Stimulated activated CD8-positive, alpha-beta memory T cell treated with anti-CD3 and anti-CD28 coated beads, Interleukin-12 subunit alpha, Interleukin-12 subunit beta, amount 100 ng/mL, for 24 hours (primary cell): ENCODE results near the gene SMIM5.

ENCODE experiments used
- DNase-seq: peaks from one replicate; pipeline ENCODE4 v3.0.0-alpha.2; 2020; ENCODE audit errors: extremely low read depth

Gene SMIM5

DNA sequence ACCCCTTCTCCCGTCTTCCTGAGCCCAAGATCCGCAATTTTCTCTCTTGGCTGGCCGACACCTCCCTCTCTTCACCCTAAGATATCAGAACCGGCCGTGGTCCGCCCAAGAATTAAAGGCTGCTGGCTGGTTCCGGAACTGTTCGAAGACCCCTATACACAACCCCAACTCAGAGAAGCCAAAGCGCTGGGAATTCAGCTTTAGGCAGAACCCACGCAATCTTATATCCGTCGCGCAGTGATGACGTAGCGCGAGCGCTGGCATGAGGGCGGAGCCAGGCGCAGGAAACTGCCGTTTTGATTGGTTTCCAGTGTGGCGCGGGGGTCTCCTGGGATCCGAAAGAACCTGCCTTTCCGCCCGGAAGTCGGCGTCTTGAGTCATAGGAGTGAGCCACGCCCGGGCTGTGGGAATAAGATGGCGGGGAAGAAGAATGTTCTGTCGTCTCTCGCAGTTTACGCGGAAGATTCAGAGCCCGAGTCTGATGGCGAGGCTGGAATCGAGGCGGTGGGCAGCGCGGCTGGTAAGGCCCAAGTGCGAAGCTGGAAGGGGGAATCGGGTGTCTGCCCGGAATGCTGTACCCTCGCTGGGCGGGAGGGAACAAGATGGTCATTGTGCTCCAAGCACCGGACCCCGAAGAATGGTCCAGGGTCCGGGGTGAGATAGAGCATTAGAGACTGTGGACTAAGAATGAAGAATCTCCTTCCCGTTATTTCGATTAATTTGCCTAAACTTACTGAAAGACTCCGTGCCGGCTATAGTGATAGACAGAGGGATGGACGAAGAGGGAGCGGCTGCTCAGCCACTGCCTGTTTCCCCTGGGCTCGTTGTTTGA lies 33.9 kb downstream of the SMIM5 start, which contains the start of the genes RECQL5 and SAP30BP:
Gene RECQL5, minus strand, starts transcription at position 196 of the 832 bp plus-strand sequence. CDS start 597 bp downstream, outside the sequence.
Gene SAP30BP, plus strand, starts transcription at position 380 of the 832 bp plus-strand sequence. Its CDS starts 35 bp downstream, at position 415.
- peak; percentile 91 for DNase-seq

- no peak for DNase-seq
Measured at GRCh38 chr17:75667825-75668224, 34.6 kb downstream of the SMIM5 start.

DNA sequence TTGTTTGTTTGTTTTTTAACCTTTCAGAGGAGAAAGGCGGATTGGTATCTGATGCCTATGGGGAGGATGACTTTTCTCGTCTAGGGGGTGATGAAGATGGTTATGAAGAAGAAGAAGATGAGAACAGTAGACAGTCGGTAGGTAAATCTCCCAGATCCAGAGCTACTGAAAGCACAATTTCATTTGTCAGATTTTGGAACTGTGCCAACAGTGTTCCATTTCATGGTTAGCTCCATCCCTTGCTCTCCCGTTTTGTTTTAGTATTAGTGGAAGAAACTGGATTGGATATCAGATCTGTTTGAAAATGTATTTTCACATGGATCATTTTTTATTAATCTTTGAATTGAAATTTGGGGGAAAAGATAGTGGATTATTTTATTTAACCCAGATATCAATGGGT lies 35.3 kb downstream of the SMIM5 start:
- DNase-seq, result no peak

DNA sequence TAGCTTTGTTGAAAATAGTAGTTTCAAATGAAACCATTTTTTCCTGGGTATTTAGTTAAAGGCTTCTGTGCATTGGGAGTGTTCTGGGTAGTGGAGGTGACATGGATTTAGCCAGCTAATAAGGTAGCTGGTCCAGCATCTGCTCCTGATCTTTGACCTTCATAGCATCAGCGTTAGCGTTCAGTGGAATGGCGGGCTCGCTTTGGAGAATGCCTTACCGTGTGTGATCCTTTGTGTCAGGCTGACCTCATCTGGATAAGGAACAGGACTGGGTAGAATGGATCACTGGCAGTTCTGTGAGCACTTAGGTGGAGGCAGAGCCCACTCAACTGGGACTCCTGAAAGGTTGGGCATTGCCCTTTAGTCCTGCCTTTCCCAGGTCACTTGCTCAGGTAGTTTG lies 37.6 kb downstream of the SMIM5 start:
- no peak for DNase-seq

DNA sequence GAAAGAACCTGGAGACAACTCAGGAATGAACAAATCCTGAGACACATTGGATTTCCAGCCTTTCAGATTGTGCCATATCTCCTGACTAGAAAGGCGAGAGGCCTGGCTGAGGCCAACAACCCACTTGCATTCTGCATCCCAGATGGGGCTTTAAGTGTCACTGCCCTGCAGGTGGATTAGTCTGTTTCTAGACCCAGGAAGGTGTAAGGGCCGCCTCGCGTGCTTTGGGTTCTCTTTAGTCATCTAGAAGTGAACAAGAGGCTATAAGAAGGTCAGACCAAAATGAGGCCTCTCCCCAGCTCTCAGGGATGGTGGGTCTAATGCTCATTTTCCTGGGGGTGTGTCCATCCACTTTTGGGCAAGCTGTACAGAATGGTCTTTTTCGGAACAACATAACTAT lies 38.8 kb downstream of the SMIM5 start:
- DNase-seq, result no peak

DNA sequence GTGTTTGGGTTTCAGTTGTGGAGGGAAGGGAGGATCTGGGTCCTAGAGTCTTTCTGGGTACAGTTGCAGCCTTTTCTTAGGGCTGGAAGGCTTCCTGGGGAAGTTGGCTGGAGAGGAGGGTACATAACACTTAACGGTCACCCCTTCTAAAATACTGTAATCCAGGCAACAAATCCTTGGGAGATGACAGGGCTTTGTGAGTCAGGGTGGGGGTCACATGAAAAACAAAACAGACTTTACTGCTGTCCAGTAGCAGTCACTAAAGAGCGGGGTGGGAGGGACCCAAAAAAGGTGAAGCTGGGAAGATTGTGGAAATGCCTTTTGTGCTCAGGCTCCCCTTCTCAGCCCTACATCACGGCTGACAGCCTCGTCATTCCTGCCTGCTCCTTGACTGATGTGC lies 40.3 kb downstream of the SMIM5 start:
- no peak for DNase-seq

DNA sequence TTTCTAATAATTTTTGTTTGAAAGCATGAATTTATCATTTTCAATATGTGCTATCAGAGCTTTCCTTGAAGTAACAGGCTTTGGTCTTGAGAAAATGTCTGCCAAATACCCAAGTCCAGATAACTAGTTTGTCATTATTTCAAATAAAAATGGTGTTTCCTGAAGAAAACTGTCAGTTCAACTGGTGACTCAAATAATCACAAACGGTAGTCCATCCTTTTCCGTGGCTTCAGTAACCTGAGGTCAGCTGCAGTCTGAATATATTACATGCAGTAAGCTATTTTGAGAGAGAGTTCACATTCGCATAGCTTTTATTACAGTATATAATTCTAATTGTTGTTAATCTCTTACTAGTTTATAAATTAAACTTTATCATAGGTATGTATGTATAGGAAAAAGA lies 43.2 kb downstream of the SMIM5 start:
- DNase-seq, result no peak

DNA sequence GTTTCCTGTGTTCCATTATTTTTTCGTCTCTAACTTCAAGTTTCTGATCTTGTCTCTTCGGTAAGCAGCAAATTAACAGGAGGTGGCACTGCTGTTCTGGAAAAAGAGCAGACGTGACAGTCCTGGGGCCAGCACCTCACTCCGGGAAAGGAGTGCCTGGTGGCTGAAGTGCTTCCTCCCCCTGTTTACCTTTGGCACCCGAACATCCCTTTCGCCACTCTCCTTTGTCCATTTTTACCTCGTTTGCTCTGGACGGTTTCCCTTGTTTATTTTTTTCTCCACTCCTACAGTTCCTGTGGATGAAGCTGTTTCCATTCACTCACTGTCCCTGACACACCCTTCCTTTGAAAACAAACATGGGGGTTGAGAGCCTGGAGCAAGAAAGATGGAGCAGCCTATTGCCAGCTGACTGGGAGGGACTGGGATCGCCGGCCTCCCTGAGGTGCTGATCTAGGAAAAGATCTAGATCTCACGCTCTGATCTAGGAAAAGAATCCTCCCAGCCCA lies 46.5 kb downstream of the SMIM5 start:
- no peak for DNase-seq

GRCh38 chr17:75680431-75680830 lies 47.2 kb downstream of the SMIM5 start:
- DNase-seq, result no peak

DNA sequence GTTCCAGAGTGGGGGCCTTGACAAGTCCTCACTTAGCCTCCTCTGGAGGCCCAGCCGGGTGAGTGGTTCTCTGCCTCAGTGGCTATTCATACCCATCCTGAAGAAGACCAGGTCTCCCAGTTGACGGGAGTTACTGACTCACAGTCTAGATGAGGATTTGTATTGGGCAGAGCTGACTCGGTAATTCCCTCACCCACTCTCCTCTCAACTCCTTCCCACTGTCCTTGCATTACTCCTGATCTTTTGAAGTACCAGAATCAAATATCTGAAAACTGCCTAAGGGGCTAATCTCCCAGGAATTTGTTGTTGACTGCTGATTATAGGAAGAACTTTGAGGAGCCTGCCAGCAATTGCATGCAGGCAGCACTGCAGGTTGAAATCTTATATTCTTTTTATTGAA lies 48.1 kb downstream of the SMIM5 start:
- no peak for DNase-seq

DNA sequence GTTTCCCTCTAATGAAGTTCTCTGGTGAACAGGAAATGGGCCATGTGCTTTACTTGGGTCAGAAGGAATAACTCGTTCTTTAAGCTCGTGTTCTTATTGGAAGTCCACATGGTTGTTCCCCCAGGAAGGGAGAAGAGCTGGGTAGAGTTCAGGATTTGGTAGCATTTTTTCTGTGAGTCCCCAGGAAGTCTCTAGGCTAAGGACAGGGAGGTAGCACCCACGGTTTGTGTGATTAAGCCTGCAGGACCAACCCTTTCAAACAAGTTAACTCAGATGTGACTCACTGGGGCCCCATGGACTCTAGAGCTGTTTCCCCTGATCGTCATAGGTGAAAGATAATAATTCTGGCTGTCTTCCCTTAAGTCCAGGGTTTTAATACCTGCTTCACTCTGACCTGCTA lies 50.3 kb downstream of the SMIM5 start:
- no peak for DNase-seq

DNA sequence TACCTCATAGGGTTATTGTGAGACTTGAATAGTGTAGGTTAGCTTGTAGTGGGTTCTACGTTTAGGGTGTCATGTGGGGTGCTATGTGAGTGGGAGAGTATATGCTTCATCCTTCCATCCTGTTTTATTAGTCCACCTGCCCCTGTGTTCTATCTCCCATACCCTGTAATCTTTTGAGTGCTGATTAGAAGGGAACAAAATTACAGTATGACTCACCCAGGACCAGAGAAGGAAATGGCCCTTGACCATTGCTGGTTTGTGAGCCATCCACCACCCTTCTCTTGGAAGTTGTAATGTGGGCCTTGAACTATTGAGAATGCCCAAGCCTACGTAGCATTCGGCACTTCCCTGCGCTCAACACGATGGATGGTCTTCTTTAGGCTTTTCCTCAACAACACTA lies 51.0 kb downstream of the SMIM5 start:
- DNase-seq, result no peak

DNA sequence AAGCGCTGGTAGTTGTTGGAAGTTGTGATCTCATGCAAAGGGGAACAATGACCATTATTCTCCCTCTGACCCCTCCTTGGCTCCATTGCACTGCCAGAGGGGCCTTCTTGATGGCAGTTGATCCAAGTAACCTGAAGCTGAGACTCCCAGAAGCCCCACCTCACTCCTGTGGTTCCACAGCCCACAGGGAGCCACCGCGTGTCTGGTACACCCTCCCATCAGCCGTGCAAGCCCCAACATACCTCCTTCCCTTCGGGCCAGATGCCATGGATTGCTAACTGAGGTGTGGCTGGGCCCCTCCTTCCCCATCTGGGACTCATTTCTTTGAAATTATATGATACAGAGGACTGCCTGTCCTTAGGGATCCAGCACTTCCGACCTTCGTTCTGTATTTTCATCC lies 51.7 kb downstream of the SMIM5 start:
- no peak for DNase-seq

DNA sequence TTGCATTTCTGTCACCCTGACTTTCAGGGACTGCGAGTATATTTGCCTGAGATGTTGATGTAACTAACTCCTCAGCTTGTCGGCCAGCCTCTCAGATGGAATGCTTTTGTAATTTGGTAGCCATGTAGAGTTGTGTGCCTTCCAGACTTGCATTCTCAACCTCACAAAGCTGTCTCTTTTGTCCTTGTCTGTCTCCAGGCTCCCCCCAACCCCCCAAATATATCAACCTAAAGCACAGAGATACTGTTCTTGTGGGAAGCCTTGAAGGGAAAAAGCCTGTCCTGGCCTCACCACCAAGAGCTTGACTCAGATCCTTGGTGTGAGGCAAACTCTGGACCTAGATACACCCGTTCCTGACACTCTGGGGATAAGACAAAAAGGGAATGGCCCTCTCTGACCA lies 52.3 kb downstream of the SMIM5 start:
- DNase-seq, result no peak

DNA sequence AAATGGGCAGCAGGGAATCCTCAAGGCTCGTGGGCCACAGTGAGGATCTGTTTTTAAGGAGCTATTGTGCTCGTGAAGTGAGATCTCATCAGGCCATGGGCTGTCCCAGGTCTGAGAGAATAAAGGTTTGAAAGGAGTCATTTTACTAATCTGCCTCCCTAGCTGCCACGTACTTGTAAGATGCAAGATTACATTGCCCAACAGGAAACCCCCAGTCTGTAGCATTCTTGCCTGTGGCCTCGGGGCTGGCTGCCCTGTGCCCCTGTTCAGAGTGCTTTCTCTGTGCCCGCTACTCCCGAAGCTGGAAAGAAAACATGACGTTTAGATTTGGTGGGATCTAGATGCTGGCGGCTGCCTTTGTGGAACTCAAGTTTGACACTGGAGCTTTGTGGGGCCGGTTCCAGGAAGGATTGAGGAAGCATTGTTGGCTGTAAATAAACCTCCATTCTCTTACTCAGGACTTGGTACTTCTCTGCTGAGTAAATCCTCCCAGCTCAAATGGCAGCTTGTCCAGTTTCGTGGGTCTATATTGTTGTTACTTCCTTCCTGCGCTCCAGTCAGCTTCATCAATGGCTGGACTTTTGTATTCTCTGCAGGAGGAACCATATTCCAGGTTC lies 55.1 kb downstream of the SMIM5 start:
- DNase-seq, result no peak

- DNase-seq, result no peak
Measured at GRCh38 chr17:75689441-75689873, 56.2 kb downstream of the SMIM5 start.
